Retinal pigment epithelial cell (primary cell): Measurements from ENCODE around the gene TRIM69.

Experiments used
- DNase-seq: peaks from one replicate; pipeline ENCODE4 v3.0.0-alpha.2; 2010; ENCODE audit warnings: low read depth
- H3K4me3 ChIP-seq: 2 replicates; pipeline ENCODE4 v1.5.1; 2011; ENCODE audit warnings: mild to moderate bottlenecking, low read length, control low read depth, moderate library complexity
- CTCF ChIP-seq: conservative IDR thresholded peaks from 2 replicates; pipeline ENCODE4 v1.5.1; 2011; ENCODE audit warnings: low read depth, low read length, control low read depth, inconsistent platforms

Gene TRIM69

GRCh38 chr15:44790215-44790614, 53.9 kb downstream of the TRIM69 start:
- no peak for TF ChIP-seq CTCF

DNA sequence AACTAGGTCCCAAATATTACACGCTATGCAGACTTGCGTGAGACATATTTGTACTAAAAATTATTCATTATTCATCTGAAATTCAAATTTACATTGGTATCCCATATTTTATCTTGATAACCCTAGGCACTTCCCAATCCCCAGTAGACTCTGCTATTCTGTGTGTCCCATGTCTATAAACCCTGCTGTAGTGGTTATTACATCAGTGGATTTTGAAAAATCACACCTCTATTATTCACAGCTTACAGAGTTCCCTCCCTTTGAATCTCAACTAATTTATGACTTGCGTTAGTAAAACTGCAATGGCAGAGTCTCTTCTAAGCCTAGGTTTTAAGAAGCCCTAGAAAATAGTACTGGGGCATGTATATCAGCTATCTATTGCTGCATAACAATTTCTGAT, 54.3 kb downstream of the TRIM69 start:
- no peak for DNase-seq
- TF ChIP-seq CTCF = no peak
- no peak overlapping the region for H3K4me3 ChIP-seq

More at GRCh38 chr15:44790215-44790614, 53.9 kb downstream of the TRIM69 start:
- DNase-seq = no peak
- no peak overlapping the region for H3K4me3 ChIP-seq

DNA sequence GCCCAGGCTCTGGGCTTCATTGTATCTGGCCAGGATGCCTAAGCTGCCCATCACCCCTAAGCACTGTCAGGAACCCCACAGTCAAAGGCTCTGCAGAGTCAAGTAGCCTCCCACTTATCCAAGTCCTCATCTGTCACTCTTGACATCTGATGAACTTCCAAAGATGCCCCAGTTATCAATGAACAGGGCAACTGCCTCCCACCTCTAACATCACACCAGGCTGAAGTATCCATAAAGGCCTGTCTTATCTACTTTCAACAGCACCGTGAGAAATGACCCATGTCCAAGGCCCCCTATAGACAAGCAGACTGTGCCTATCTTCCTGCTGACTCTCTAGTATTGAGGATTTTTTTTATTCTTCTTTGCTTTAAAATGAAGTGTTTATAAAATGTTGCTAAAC, 56.4 kb downstream of the TRIM69 start:
- H3K4me3 ChIP-seq = no peak overlapping the region
- DNase-seq = no peak
- TF ChIP-seq CTCF = no peak

DNA sequence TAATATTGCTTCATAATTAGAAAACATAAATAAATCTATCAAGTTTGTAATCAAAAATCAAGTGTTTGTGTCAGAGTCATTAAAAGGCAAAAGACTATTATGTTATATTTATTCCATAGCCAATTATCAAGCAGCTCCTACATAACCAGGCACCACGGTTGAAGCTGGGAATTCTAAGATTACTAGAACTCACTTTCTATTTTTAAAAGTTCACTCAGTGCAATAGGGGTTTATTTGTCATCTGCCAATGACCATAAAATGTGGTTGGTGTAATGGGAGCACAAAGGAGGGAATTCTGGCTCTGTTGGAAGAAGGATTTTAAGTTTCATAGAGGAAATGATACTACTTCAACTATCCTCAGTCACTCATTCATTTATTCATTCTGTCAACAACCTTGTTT, 57.7 kb downstream of the TRIM69 start:
- no peak for DNase-seq
- TF ChIP-seq CTCF = no peak
- H3K4me3 ChIP-seq = no peak overlapping the region

GRCh38 chr15:44796508-44796907, 60.2 kb downstream of the TRIM69 start:
- no peak for TF ChIP-seq CTCF
- no peak overlapping the region for H3K4me3 ChIP-seq
- no peak for DNase-seq

GRCh38 chr15:44798826-44799225, 62.5 kb downstream of the TRIM69 start:
- no peak for DNase-seq
- peak; percentile 32 for TF ChIP-seq CTCF
- H3K4me3 ChIP-seq = no peak overlapping the region

GRCh38 chr15:44801364-44801763, 65.0 kb downstream of the TRIM69 start:
- TF ChIP-seq CTCF = no peak
- DNase-seq = no peak
- no peak overlapping the region for H3K4me3 ChIP-seq
